ENCODE measurements around the gene SLC16A3. TPM values are rescaled to one million over a fixed set of nuclear protein-coding genes. Genes with fewer than 3 reads are reported as not detected.

Gene SLC16A3
- total and polyA plus RNA-seq, 7 experiments from 2014 or later = 1.4 to 264 (median 15.9) TPM

DNA sequence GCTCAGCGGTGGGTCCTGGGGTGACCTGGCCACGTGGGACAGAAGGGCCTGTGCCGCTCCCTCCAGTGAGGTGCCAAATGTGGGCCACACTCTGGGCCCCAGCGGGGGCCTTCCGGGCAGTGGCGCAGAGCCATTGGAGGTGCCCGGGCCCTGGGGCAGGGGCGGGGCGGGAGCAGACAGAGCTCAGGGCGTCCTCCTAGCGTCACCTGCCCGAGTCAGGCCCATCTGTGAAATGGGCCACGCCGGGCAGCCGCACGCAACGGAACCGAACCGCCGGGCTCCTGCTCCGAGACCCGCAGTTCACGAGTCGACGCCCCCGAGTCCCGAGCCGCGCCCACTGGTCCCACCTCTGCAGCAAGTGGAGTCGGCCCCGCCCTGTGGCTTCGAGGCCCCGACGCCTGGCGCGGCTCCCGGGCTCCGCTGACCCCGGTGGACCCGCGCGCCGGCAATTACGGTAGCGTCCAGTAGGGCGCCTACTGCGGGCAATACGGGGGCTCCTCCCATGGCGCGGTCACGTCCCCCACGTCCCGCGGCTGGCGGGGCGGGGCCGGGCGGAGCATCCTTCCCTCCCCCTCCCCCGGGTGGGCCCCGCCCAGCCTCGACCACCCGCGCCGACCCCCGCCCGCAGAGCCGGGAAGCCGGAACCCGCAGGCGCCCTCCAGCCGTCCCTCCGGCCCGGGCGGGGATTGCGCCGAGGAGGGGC lies 1.9 kb downstream of the SLC16A3 start:
- intact Hi-C loops (cut with micrococcal nuclease) = loop anchor here (1.0 to 10.0 kb wide), 2 partner anchors 14 to 196 kb away; partner anchors contain the start of genes DCXR (in 1 of the 2) and RAC3 (in 1 of the 2)
- H3K27ac Mint-ChIP-seq = no peak overlapping the region
- Histone ChIP-seq H3K36me3 (ENCODE audit: control insufficient read depth in 2 of 3, insufficient read depth in 3 of 3, low read length in 3 of 3) (no peaks in the 10 kb centered on the region), H3K27me3 (ENCODE audit: control insufficient read depth in 2 of 2, insufficient read depth in 2 of 2, low read length in 2 of 2) (no peaks in the 10 kb centered on the region), H3K9me3 (ENCODE audit: control insufficient read depth in 2 of 3, low read length in 3 of 3) (no peaks in the 10 kb centered on the region), H3K4me1 (ENCODE audit: control insufficient read depth in 2 of 2, insufficient read depth in 2 of 2, low read length in 2 of 2) (peaks cover 26 to 32% of the 10 kb centered on the region in 2 donors), H3K27ac (ENCODE audit: low read depth, low read length) (peak overlapping the region; percentile 57), H3K4me3 (ENCODE audit: low read length) (peak overlapping the region; percentile 35)
- DNase-seq (peak in 2 of 9 donors; percentile 47 to 82), ATAC-seq (peak; percentile 58)
- peaks cover 6 to 23% (median 10%) of the 10 kb centered on the region in 7 donors for H3K4me1 Mint-ChIP-seq
- H3K4me3 Mint-ChIP-seq = peak overlapping the region in 7 of 10 donors; percentile 74 to 96 (median 79)
- H3K27me3 Mint-ChIP-seq = no peaks in the 10 kb centered on the region
- ChIA-PET POLR2A (interaction anchor here (0.6 to 1.0 kb wide), 4 partner anchors 10 to 148 kb away, joined by 3 to 5 read pairs (median 3); no protein-coding TSS in a partner anchor), CTCF (interaction anchor here (0.5 to 1.0 kb wide), 2 partner anchors 38 to 92 kb away, joined by 3 read pairs; no protein-coding TSS in a partner anchor)
- peaks cover 0 to 4% (median 0%) of the 10 kb centered on the region in 5 donors for H3K36me3 Mint-ChIP-seq
- H3K9me3 Mint-ChIP-seq = no peaks in the 10 kb centered on the region

DNA sequence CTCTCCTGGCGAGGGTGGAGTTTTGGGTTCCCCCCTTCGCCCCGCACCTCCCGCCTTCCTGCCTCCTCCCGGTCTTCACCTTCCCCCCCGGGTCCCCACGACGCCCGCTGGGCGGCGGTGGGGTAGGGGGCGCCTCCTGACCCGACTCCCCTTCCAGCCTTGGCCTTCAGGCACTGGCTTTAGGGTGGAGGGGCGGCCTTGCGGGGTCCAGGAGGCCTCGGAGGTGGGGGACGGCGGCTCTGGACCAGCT lies 2.4 kb downstream of the SLC16A3 start:
- H3K27me3 ChIP-seq (ENCODE audit: control insufficient read depth in 2 of 2, insufficient read depth in 2 of 2, low read length in 2 of 2) = no peaks in the 10 kb centered on the region
- peaks cover 6 to 27% (median 13%) of the 10 kb centered on the region in 7 donors for H3K4me1 Mint-ChIP-seq
- H3K36me3 ChIP-seq (ENCODE audit: control insufficient read depth in 2 of 3, insufficient read depth in 3 of 3, low read length in 3 of 3) = no peaks in the 10 kb centered on the region
- H3K4me3 ChIP-seq (ENCODE audit: low read length) = no peak overlapping the region
- peak overlapping the region in 1 of 10 donors; percentile 79 for H3K4me3 Mint-ChIP-seq
- peaks cover 0 to 4% (median 0%) of the 10 kb centered on the region in 5 donors for H3K36me3 Mint-ChIP-seq
- H3K27ac Mint-ChIP-seq = no peak overlapping the region
- H3K9me3 Mint-ChIP-seq = no peaks in the 10 kb centered on the region
- POLR2A ChIA-PET = interaction anchor here (0.6 to 1.0 kb wide), 3 partner anchors 9 to 147 kb away, joined by 3 to 5 read pairs (median 3); no protein-coding TSS in a partner anchor
- no peaks in the 10 kb centered on the region for H3K9me3 ChIP-seq (ENCODE audit: control insufficient read depth in 2 of 3, low read length in 3 of 3)
- H3K27me3 Mint-ChIP-seq = no peaks in the 10 kb centered on the region
- H3K4me1 ChIP-seq (ENCODE audit: control insufficient read depth in 2 of 2, insufficient read depth in 2 of 2, low read length in 2 of 2) = peaks cover 26 to 36% of the 10 kb centered on the region in 2 donors
- no peak for ATAC-seq
- CTCF ChIA-PET = interaction anchor here (1.0 kb wide), 1 partner anchor 39 kb away, joined by 3 read pairs; no protein-coding TSS in a partner anchor
- intact Hi-C loops (cut with micrococcal nuclease) = loop anchor here (1.0 to 10.0 kb wide), 2 partner anchors 15 to 196 kb away; partner anchors contain the start of genes DCXR (in 1 of the 2) and RAC3 (in 1 of the 2)
- H3K27ac ChIP-seq (ENCODE audit: low read depth, low read length) = peak overlapping the region; percentile 57
- no peak for DNase-seq

DNA sequence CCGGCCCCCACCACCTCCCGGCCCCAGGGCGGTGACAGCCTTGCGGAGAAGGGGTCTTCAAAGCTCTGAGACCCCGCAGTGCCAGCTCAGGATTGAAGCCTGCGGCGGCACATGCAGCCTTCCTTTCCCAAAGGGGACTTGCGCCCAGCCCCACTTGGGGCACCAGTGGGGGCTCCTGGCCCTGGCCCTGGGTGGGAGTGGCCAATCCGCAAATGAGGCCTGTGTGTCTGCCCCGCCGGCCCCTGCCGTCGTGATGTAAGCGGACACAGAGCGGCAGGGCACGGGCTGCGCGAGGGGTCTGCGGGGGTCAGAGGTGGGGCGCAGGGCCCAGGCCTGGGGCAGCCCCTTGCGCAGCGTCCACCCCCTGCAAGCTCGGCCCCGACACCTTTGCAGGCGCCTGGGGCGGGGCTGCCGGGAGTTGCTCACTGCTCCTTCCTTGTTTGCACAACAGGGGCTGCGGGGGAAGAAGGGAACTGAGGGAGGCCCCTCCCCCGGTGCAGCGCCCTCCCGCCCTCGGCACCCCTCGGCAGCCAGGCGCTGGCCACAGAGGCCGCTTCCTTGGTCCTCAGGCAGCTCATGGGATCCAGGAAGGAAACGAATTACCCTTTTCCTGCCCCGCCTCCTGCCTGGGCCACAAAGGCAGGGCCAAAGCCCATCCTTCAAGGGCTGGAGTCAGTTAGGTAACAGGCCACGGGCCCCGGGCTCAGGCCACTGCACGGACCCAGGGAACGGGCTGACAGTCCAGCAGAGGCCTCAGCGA lies 2.9 kb downstream of the SLC16A3 start:
- H3K27ac Mint-ChIP-seq = peak overlapping the region in 1 of 9 donors; percentile 13
- ChIA-PET CTCF (interaction anchor here (1.0 kb wide), 1 partner anchor 39 kb away, joined by 3 read pairs; no protein-coding TSS in a partner anchor), POLR2A (interaction anchor here (0.6 to 1.0 kb wide), 4 partner anchors 9 to 147 kb away, joined by 3 to 5 read pairs (median 4); partner anchors contain the start of gene CD7)
- H3K27me3 ChIP-seq (ENCODE audit: control insufficient read depth in 2 of 2, insufficient read depth in 2 of 2, low read length in 2 of 2) = no peaks in the 10 kb centered on the region
- H3K4me3 ChIP-seq (ENCODE audit: low read length) = no peak overlapping the region
- H3K9me3 Mint-ChIP-seq = no peaks in the 10 kb centered on the region
- peaks cover 6 to 28% (median 13%) of the 10 kb centered on the region in 7 donors for H3K4me1 Mint-ChIP-seq
- H3K36me3 Mint-ChIP-seq = peaks cover 0 to 4% (median 0%) of the 10 kb centered on the region in 5 donors
- no peaks in the 10 kb centered on the region for H3K9me3 ChIP-seq (ENCODE audit: control insufficient read depth in 2 of 3, low read length in 3 of 3)
- intact Hi-C loops (cut with micrococcal nuclease) = loop anchor here (1.0 to 10.0 kb wide), 2 partner anchors 15 to 197 kb away; partner anchors contain the start of genes DCXR (in 1 of the 2) and RAC3 (in 1 of the 2)
- H3K27ac ChIP-seq (ENCODE audit: low read depth, low read length) = peak overlapping the region; percentile 57
- peaks cover 26 to 41% of the 10 kb centered on the region in 2 donors for H3K4me1 ChIP-seq (ENCODE audit: control insufficient read depth in 2 of 2, insufficient read depth in 2 of 2, low read length in 2 of 2)
- no peaks in the 10 kb centered on the region for H3K27me3 Mint-ChIP-seq
- ATAC-seq (peak; percentile 7), DNase-seq (no peak)
- peaks cover 0 to under 1% (median 0%) of the 10 kb centered on the region in 3 experiments for H3K36me3 ChIP-seq (ENCODE audit: control insufficient read depth in 2 of 3, insufficient read depth in 3 of 3, low read length in 3 of 3)
- peak overlapping the region in 3 of 10 donors; percentile 19 to 79 (median 21) for H3K4me3 Mint-ChIP-seq

DNA sequence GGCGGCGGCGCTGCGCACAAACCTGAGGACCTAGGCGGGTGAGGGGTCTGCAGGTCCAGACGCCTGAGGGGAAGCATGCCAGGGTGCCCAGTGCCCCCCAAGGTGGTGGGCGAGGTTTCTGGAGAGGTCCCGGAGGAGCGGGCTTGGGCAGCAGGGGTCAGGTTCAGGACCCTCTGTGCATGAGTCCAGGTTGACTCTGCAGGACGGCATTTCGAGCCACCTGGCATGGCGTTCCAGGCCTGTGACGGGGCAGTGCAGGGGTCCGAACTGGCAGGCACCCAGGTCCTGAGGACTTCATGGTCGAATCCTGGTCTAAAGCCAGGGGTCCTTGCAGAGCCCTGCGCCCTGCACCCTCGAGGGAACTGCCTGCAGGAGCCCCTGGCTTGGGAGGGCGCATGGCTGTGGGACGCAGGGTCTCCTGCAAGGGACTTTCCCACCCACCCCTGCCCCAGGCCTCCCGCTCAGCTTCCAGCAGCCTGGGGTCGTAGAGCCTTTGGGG lies 3.5 kb downstream of the SLC16A3 start:
- no peaks in the 10 kb centered on the region for H3K27me3 Mint-ChIP-seq
- H3K27me3 ChIP-seq (ENCODE audit: control insufficient read depth in 2 of 2, insufficient read depth in 2 of 2, low read length in 2 of 2) = no peaks in the 10 kb centered on the region
- peaks cover 6 to 25% (median 12%) of the 10 kb centered on the region in 7 donors for H3K4me1 Mint-ChIP-seq
- ChIA-PET POLR2A (interaction anchor here (0.8 kb wide), 1 partner anchor 85 kb away, joined by 4 read pairs; the partner anchor contains the start of gene CD7), CTCF (no interaction called here)
- H3K27ac ChIP-seq (ENCODE audit: low read depth, low read length) = no peak overlapping the region
- H3K36me3 Mint-ChIP-seq = peaks cover 0 to 4% (median 0%) of the 10 kb centered on the region in 5 donors
- no peak for DNase-seq
- H3K36me3 ChIP-seq (ENCODE audit: control insufficient read depth in 2 of 3, insufficient read depth in 3 of 3, low read length in 3 of 3) = peaks cover 0 to 4% (median 0%) of the 10 kb centered on the region in 3 experiments
- no peaks in the 10 kb centered on the region for H3K9me3 Mint-ChIP-seq
- intact Hi-C loops (cut with micrococcal nuclease) = loop anchor here in 1 of 2 donors (10.0 kb wide), 1 partner anchor 198 kb away; the partner anchor contains the start of genes DCXR and RAC3
- no peak overlapping the region for H3K4me3 Mint-ChIP-seq
- H3K4me3 ChIP-seq (ENCODE audit: low read length) = no peak overlapping the region
- no peaks in the 10 kb centered on the region for H3K9me3 ChIP-seq (ENCODE audit: control insufficient read depth in 2 of 3, low read length in 3 of 3)
- H3K4me1 ChIP-seq (ENCODE audit: control insufficient read depth in 2 of 2, insufficient read depth in 2 of 2, low read length in 2 of 2) = peaks cover 25 to 41% of the 10 kb centered on the region in 2 donors
- ATAC-seq = no peak
- H3K27ac Mint-ChIP-seq = peak overlapping the region in 1 of 9 donors; percentile 13

DNA sequence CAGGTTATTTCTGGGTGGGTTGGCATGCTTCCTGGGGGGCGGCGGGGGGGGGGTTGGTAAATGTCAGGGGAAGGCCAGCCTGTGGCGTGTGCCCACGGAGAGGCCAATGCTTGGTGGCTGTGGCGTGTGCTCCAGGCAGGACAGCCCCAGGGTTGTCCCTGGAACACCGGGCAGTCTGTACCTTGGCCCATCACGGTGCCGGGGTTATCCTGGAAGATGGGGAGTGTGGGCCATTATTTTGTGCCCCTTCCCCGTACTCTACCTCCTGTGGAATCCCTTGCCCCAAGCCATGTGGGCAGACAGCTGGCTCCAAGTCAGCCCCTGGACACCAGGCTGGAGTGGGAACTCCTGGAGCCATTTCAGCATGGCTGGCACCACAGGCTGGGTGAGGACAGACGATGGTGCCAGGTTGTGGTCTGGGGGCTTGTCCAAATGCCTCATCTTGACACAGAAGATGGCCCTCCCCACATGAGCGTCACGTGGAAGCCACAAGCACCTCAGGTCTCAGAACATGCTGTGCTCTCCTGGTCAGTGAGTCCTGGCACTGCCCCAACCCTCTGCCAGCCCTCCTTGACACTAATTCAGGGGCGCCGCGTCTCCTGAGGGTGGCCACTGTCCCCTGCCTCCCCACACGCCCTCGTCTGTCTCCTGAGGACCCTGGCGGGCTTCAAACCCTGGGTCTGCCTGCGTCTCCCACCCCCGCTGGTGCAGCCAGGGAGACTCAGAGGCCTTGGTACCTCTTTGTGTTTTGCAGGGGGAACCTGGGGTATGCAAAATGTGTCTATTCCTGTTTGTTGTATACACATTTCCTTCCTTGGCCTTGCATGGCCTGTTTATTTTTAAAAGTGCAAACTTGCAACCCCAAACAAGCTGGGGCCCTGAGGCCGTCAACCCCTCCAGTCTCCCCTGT lies 4.3 kb downstream of the SLC16A3 start:
- POLR2A ChIA-PET = no interaction called here
- peak overlapping the region in 6 of 9 donors; percentile 21 to 77 (median 42) for H3K27ac Mint-ChIP-seq
- H3K9me3 Mint-ChIP-seq = no peaks in the 10 kb centered on the region
- H3K4me1 ChIP-seq (ENCODE audit: control insufficient read depth in 2 of 2, insufficient read depth in 2 of 2, low read length in 2 of 2) = peaks cover 20 to 40% of the 10 kb centered on the region in 2 donors
- DNase-seq (no peak), ATAC-seq (no peak)
- peak overlapping the region in 4 of 10 donors; percentile 13 to 61 (median 52) for H3K4me3 Mint-ChIP-seq
- H3K36me3 ChIP-seq (ENCODE audit: control insufficient read depth in 2 of 3, insufficient read depth in 3 of 3, low read length in 3 of 3) = peaks cover 0 to 4% (median 0%) of the 10 kb centered on the region in 3 experiments
- peaks cover 6 to 25% (median 11%) of the 10 kb centered on the region in 7 donors for H3K4me1 Mint-ChIP-seq
- no peaks in the 10 kb centered on the region for H3K27me3 ChIP-seq (ENCODE audit: control insufficient read depth in 2 of 2, insufficient read depth in 2 of 2, low read length in 2 of 2)
- H3K36me3 Mint-ChIP-seq = peaks cover 0 to 6% (median 0%) of the 10 kb centered on the region in 5 donors
- intact Hi-C loops (cut with micrococcal nuclease) = loop anchor here in 1 of 2 donors (10.0 kb wide), 1 partner anchor 198 kb away; the partner anchor contains the start of genes DCXR and RAC3
- no peaks in the 10 kb centered on the region for H3K27me3 Mint-ChIP-seq
- peak overlapping the region; percentile 14 for H3K27ac ChIP-seq (ENCODE audit: low read depth, low read length)
- CTCF ChIA-PET = interaction anchor here (0.9 to 1.8 kb wide), 2 partner anchors 64 to 89 kb away, joined by 4 to 7 read pairs; no protein-coding TSS in a partner anchor
- H3K4me3 ChIP-seq (ENCODE audit: low read length) = no peak overlapping the region
- H3K9me3 ChIP-seq (ENCODE audit: control insufficient read depth in 2 of 3, low read length in 3 of 3) = no peaks in the 10 kb centered on the region

All from naive thymus-derived CD4-positive, alpha-beta T cell (primary cell).